Measurements from ENCODE around the gene MAGI2.

GRCh38 chr7:78465894-78466293, 987.6 kb downstream of the MAGI2 start:
- TF ChIP-seq CEBPB (IDR thresholded peaks at IDR 0.05; ENCODE audit: borderline replicate concordance, low read depth, low read length) (no peak), NFE2L2 (IDR thresholded peaks at IDR 0.05; ENCODE audit: low read length) (no peak), CTCF (CRISPR knock-in tag; IDR thresholded peaks at IDR 0.05) (no peak)
